ENCODE data around the gene NUMBL.

NUMBL gene

DNA sequence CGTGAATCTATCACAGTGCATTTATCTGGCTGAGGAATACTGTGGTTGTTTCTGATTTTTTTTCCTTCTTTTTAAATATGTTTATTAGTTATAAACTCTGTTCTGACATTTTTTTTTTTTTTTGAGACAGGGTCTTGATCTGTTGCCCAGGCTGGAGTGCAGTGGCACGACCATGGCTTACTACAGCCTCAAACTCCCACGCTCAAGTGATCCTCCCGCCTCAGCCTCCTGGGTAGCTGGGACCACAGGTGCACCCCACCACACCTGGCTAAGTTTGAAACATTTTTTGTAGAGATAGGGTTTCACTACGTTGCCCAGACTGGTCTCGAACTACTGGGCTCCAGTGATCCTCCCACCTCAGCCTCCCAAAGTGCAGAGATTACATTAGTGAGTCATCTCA is 6.6 kb upstream of the NUMBL start:
- no peak overlapping the region for H4K91ac ChIP-seq (ENCODE audit: low read length)
- H2BK120ac ChIP-seq (ENCODE audit: low read depth, low read length): no peak overlapping the region
- no peaks in the 10 kb centered on the region for H3K79me1 ChIP-seq (replicated peaks; ENCODE audit: low read length, poor library complexity, severe bottlenecking)
- H3K4me1 ChIP-seq (ENCODE audit: control insufficient read depth, insufficient read depth, low read depth, low read length): peaks cover 6% of the 10 kb centered on the region
- no peaks in the 10 kb centered on the region for H3K27me3 ChIP-seq (ENCODE audit: control insufficient read depth in 1 of 2, insufficient read depth in 1 of 2, low read length in 2 of 2)
- H2BK5ac ChIP-seq (ENCODE audit: low read depth, low read length, poor library complexity, severe bottlenecking): no peak overlapping the region
- WGBS: 98% methylated on average over 4 of the region's 6 CpGs
- H3K36me3 ChIP-seq (ENCODE audit: control insufficient read depth in 1 of 2, insufficient read depth in 2 of 2, low read depth in 1 of 2, low read length in 2 of 2): peaks cover 52 to 73% of the 10 kb centered on the region in 2 experiments
- H3K4me2 ChIP-seq (ENCODE audit: low read length, poor library complexity, severe bottlenecking): no peak overlapping the region
- no peak overlapping the region for H3K23ac ChIP-seq (ENCODE audit: low read length in 2 of 2)
- H3K9ac ChIP-seq (ENCODE audit: low read length): no peak overlapping the region
- no peak overlapping the region for H4K8ac ChIP-seq (ENCODE audit: low read length)
- no peak overlapping the region for H3K27ac ChIP-seq (ENCODE audit: low read length, poor library complexity, severe bottlenecking)
- H3K4me3 ChIP-seq (ENCODE audit: insufficient read depth in 1 of 2, low read depth in 1 of 2, low read length in 2 of 2): no peak overlapping the region
- no peak overlapping the region for H2AFZ ChIP-seq (ENCODE audit: low read depth, low read length)
- H2BK15ac ChIP-seq (ENCODE audit: low read depth, poor library complexity, severe bottlenecking): no peak overlapping the region
- no peaks in the 10 kb centered on the region for H3K9me3 ChIP-seq (ENCODE audit: control insufficient read depth, low read length)
- no peak overlapping the region for H3K18ac ChIP-seq (ENCODE audit: low read depth in 1 of 2, low read length in 2 of 2)
- no peak overlapping the region for H3K14ac ChIP-seq (ENCODE audit: low read length in 2 of 2)
- H2BK12ac ChIP-seq (ENCODE audit: low read length in 2 of 2): no peak overlapping the region
- no peak overlapping the region for H3K4ac ChIP-seq (ENCODE audit: low read depth in 1 of 2, low read length in 2 of 2)
- DNase-seq: no peak
- no peak overlapping the region for H2AK5ac ChIP-seq (ENCODE audit: low read length, severe bottlenecking)

DNA sequence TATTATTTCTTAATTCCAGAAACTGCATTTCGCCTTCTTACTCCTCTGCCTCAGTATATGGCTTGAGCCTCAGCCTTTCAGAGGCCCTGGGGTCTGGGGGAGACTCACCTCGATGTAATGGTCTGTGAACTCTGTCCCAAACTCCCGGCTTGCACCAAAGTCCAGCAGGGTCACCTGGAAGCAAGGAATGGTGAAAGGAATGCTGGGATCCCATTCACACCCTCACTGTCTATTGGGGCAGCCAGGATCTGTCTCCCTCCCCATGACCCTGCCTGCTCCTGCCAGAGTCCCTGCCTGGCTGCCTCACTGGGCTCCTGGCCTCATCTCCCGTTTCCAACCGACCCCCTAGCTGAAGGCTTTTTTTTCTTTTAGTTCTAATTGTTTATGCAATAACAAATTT is 5.4 kb upstream of the NUMBL start:
- 89% methylated on average over 3 of the region's 5 CpGs for WGBS
- Histone ChIP-seq H2BK120ac (ENCODE audit: low read depth, low read length) (no peak overlapping the region), H3K9ac (ENCODE audit: low read length) (no peak overlapping the region), H3K4me2 (ENCODE audit: low read length, poor library complexity, severe bottlenecking) (no peak overlapping the region), H4K91ac (ENCODE audit: low read length) (no peak overlapping the region), H2AFZ (ENCODE audit: low read depth, low read length) (no peak overlapping the region), H3K4ac (ENCODE audit: low read depth in 1 of 2, low read length in 2 of 2) (no peak overlapping the region), H3K14ac (ENCODE audit: low read length in 2 of 2) (no peak overlapping the region), H2BK12ac (ENCODE audit: low read length in 2 of 2) (no peak overlapping the region), H2AK5ac (ENCODE audit: low read length, severe bottlenecking) (no peak overlapping the region), H3K36me3 (ENCODE audit: control insufficient read depth in 1 of 2, insufficient read depth in 2 of 2, low read depth in 1 of 2, low read length in 2 of 2) (peaks cover 46 to 70% of the 10 kb centered on the region in 2 experiments), H3K18ac (ENCODE audit: low read depth in 1 of 2, low read length in 2 of 2) (no peak overlapping the region), H3K27ac (ENCODE audit: low read length, poor library complexity, severe bottlenecking) (no peak overlapping the region), H3K4me3 (ENCODE audit: insufficient read depth in 1 of 2, low read depth in 1 of 2, low read length in 2 of 2) (no peak overlapping the region), H3K9me3 (ENCODE audit: control insufficient read depth, low read length) (no peaks in the 10 kb centered on the region), H2BK5ac (ENCODE audit: low read depth, low read length, poor library complexity, severe bottlenecking) (no peak overlapping the region), H3K4me1 (ENCODE audit: control insufficient read depth, insufficient read depth, low read depth, low read length) (peaks cover 14% of the 10 kb centered on the region), H2BK15ac (ENCODE audit: low read depth, poor library complexity, severe bottlenecking) (no peak overlapping the region), H3K79me1 (replicated peaks; ENCODE audit: low read length, poor library complexity, severe bottlenecking) (no peaks in the 10 kb centered on the region), H3K23ac (ENCODE audit: low read length in 2 of 2) (no peak overlapping the region), H4K8ac (ENCODE audit: low read length) (no peak overlapping the region), H3K27me3 (ENCODE audit: control insufficient read depth in 1 of 2, insufficient read depth in 1 of 2, low read length in 2 of 2) (no peaks in the 10 kb centered on the region)
- no peak for DNase-seq

GRCh38 chr19:40693896-40694295 is 3.4 kb upstream of the NUMBL start:
- no peak overlapping the region for H2AFZ ChIP-seq (ENCODE audit: low read depth, low read length)
- peaks cover 5% of the 10 kb centered on the region for H3K79me1 ChIP-seq (replicated peaks; ENCODE audit: low read length, poor library complexity, severe bottlenecking)
- H3K36me3 ChIP-seq (ENCODE audit: control insufficient read depth in 1 of 2, insufficient read depth in 2 of 2, low read depth in 1 of 2, low read length in 2 of 2): peaks cover 31 to 54% of the 10 kb centered on the region in 2 experiments
- H3K27ac ChIP-seq (ENCODE audit: low read length, poor library complexity, severe bottlenecking): no peak overlapping the region
- no peak overlapping the region for H3K18ac ChIP-seq (ENCODE audit: low read depth in 1 of 2, low read length in 2 of 2)
- DNase-seq: no peak
- no peaks in the 10 kb centered on the region for H3K9me3 ChIP-seq (ENCODE audit: control insufficient read depth, low read length)
- WGBS: 88% methylated on average over 3 of the region's 4 CpGs
- H3K27me3 ChIP-seq (ENCODE audit: control insufficient read depth in 1 of 2, insufficient read depth in 1 of 2, low read length in 2 of 2): no peaks in the 10 kb centered on the region
- no peak overlapping the region for H4K8ac ChIP-seq (ENCODE audit: low read length)
- H2BK120ac ChIP-seq (ENCODE audit: low read depth, low read length): no peak overlapping the region
- H3K4ac ChIP-seq (ENCODE audit: low read depth in 1 of 2, low read length in 2 of 2): no peak overlapping the region
- H3K4me3 ChIP-seq (ENCODE audit: insufficient read depth in 1 of 2, low read depth in 1 of 2, low read length in 2 of 2): no peak overlapping the region
- no peak overlapping the region for H2BK15ac ChIP-seq (ENCODE audit: low read depth, poor library complexity, severe bottlenecking)
- no peak overlapping the region for H3K4me2 ChIP-seq (ENCODE audit: low read length, poor library complexity, severe bottlenecking)
- no peak overlapping the region for H2AK5ac ChIP-seq (ENCODE audit: low read length, severe bottlenecking)
- H3K23ac ChIP-seq (ENCODE audit: low read length in 2 of 2): no peak overlapping the region
- no peak overlapping the region for H4K91ac ChIP-seq (ENCODE audit: low read length)
- no peak overlapping the region for H2BK12ac ChIP-seq (ENCODE audit: low read length in 2 of 2)
- H2BK5ac ChIP-seq (ENCODE audit: low read depth, low read length, poor library complexity, severe bottlenecking): no peak overlapping the region
- no peak overlapping the region for H3K14ac ChIP-seq (ENCODE audit: low read length in 2 of 2)
- no peak overlapping the region for H3K9ac ChIP-seq (ENCODE audit: low read length)
- peaks cover 19% of the 10 kb centered on the region for H3K4me1 ChIP-seq (ENCODE audit: control insufficient read depth, insufficient read depth, low read depth, low read length)

DNA sequence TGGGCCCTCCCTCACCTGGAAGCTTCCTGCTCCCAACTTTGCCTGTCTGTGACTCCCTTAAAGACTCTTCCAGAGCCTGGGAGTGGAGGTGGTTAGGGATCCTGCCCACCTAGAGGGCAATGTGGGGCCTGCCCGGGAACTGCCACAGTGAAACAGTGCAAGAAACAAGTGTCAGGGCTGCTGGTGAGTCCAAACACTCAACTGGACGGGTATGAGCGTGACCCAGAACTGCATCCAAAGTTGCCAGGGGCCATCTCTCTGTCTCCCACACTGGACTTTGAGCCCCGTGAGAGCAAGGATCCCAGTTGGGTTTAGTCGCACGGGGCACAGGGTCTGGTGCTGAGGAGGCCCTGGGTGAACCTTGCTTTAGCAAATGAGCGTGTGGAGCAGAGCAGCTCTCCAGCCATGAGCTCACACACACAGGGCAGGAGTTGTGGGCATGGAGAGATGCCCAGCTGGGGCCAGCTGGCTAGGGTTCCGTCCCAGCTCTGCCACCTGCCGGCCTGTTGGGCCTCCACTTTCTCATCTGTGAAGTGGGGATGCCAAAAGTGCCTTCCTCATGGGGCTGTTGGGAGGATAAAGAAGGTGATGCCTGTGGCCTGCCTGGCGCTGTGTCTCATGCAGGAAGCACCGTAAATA is 2.8 kb upstream of the NUMBL start:
- H3K18ac ChIP-seq (ENCODE audit: low read depth in 1 of 2, low read length in 2 of 2): no peak overlapping the region
- 95% methylated on average over 9 of the region's 11 CpGs for WGBS
- no peak overlapping the region for H2AFZ ChIP-seq (ENCODE audit: low read depth, low read length)
- no peak overlapping the region for H4K8ac ChIP-seq (ENCODE audit: low read length)
- peaks cover 7% of the 10 kb centered on the region for H3K79me1 ChIP-seq (replicated peaks; ENCODE audit: low read length, poor library complexity, severe bottlenecking)
- no peak overlapping the region for H2BK5ac ChIP-seq (ENCODE audit: low read depth, low read length, poor library complexity, severe bottlenecking)
- no peaks in the 10 kb centered on the region for H3K9me3 ChIP-seq (ENCODE audit: control insufficient read depth, low read length)
- no peak overlapping the region for H4K91ac ChIP-seq (ENCODE audit: low read length)
- H3K27ac ChIP-seq (ENCODE audit: low read length, poor library complexity, severe bottlenecking): no peak overlapping the region
- no peak overlapping the region for H3K14ac ChIP-seq (ENCODE audit: low read length in 2 of 2)
- no peak overlapping the region for H2BK120ac ChIP-seq (ENCODE audit: low read depth, low read length)
- H2AK5ac ChIP-seq (ENCODE audit: low read length, severe bottlenecking): no peak overlapping the region
- H3K4me3 ChIP-seq (ENCODE audit: insufficient read depth in 1 of 2, low read depth in 1 of 2, low read length in 2 of 2): peak overlapping the region in 1 of 2 experiments; percentile 4
- H3K4ac ChIP-seq (ENCODE audit: low read depth in 1 of 2, low read length in 2 of 2): no peak overlapping the region
- H3K9ac ChIP-seq (ENCODE audit: low read length): no peak overlapping the region
- H3K27me3 ChIP-seq (ENCODE audit: control insufficient read depth in 1 of 2, insufficient read depth in 1 of 2, low read length in 2 of 2): no peaks in the 10 kb centered on the region
- no peak overlapping the region for H2BK12ac ChIP-seq (ENCODE audit: low read length in 2 of 2)
- H3K4me1 ChIP-seq (ENCODE audit: control insufficient read depth, insufficient read depth, low read depth, low read length): peaks cover 20% of the 10 kb centered on the region
- H3K4me2 ChIP-seq (ENCODE audit: low read length, poor library complexity, severe bottlenecking): no peak overlapping the region
- DNase-seq: no peak
- H2BK15ac ChIP-seq (ENCODE audit: low read depth, poor library complexity, severe bottlenecking): no peak overlapping the region
- H3K36me3 ChIP-seq (ENCODE audit: control insufficient read depth in 1 of 2, insufficient read depth in 2 of 2, low read depth in 1 of 2, low read length in 2 of 2): peaks cover 31 to 51% of the 10 kb centered on the region in 2 experiments
- H3K23ac ChIP-seq (ENCODE audit: low read length in 2 of 2): no peak overlapping the region

All from mesenchymal stem cell (in vitro differentiated cells and primary cell).